ENCODE measurements around the gene CNDP2. TPM values are rescaled to one million over a fixed set of nuclear protein-coding genes. Genes with fewer than 3 reads are reported as not detected.
A peak's percentile ranks its signal among the peaks of the same experiment; 100 is the strongest.

CNDP2 gene
- total and polyA plus RNA-seq, 2 experiments from 2014 or later, result 40.5 to 72.2 TPM

DNA sequence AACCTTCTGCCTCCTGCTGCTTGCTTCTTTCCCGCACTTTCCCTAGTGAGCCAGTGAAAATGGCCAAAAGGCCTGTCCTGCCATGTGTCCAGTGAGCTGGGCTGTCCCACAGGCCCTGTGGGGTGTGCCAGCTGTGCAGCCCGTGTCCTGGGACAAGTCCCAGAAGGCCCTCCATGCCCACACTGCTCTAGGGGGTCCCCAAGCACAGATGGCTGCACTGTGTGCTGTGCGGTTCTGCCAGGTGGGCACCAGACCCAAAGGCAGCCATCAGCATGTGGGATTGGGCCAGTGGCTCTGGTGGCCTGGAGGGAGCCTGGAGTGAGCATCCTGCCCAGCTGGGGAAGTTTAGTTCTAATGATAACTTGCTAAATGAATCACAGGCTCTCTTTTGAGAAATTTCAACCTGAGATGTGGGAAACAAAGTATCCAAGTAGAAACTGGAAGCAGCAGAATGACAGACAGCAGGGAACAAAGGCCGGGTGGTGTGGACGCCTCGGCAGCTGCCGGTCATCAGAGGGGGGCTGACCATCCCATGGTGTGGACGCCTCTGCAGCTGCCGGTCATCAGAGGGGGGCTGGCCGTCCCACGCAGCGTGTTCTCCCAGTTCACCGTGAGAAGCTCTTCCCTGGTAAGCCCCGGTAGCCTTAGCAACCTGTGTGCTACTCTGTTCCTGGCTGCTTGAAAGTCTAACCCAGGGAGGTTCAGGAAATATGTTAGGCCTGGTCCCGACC, 9.9 kb upstream of the CNDP2 start:
- Histone ChIP-seq H3K9me2 (ENCODE audit: insufficient read depth) (no peaks in the 10 kb centered on the region), H3F3A (ENCODE audit: insufficient read depth) (no peaks in the 10 kb centered on the region), H3K4me2 (ENCODE audit: unreplicated experiment) (no peak overlapping the region), H3K9me3 (ENCODE audit: low read depth) (no peaks in the 10 kb centered on the region), H3K4me1 (ENCODE audit: insufficient read depth) (no peaks in the 10 kb centered on the region), H2AFZ (no peak overlapping the region), H3K36me3 (ENCODE audit: low read depth) (no peaks in the 10 kb centered on the region), H3K4me3 (no peak overlapping the region), H4K20me1 (ENCODE audit: insufficient read depth) (no peaks in the 10 kb centered on the region), H3K27ac (no peak overlapping the region), H3K9ac (no peak overlapping the region), H3K79me2 (ENCODE audit: insufficient read depth) (no peaks in the 10 kb centered on the region), H3K27me3 (replicated peaks; ENCODE audit: insufficient read depth) (peaks cover 18% of the 10 kb centered on the region)
- DNase-seq, result no peak
- 74 to 79% methylated on average over 15 of the region's 15 CpGs for WGBS, 2 experiments (ENCODE audit: low coverage in 1 of 2, low lambda C conversion rate in 2 of 2, missing lambda C conversion rate in 2 of 2)
- in situ Hi-C loops (cut with MboI), result loop anchor here (25.0 kb wide), 1 partner anchor 299 kb away; no protein-coding TSS in a partner anchor
- no peak for TF ChIP-seq EZH2 (IDR thresholded peaks at IDR 0.05; ENCODE audit: insufficient read depth, poor library complexity, severe bottlenecking)
- TF ChIP-seq EZH2phosphoT487 (IDR thresholded peaks at IDR 0.05; ENCODE audit: insufficient read depth, low read depth), result no peak

GRCh38 chr18:74488354-74488753, 7.8 kb upstream of the CNDP2 start:
- in situ Hi-C loops (cut with MboI), result loop anchor here (25.0 kb wide), 1 partner anchor 301 kb away; no protein-coding TSS in a partner anchor
- Histone ChIP-seq H3K4me2 (ENCODE audit: unreplicated experiment) (no peak overlapping the region), H3K4me1 (ENCODE audit: insufficient read depth) (no peaks in the 10 kb centered on the region), H3K27me3 (replicated peaks; ENCODE audit: insufficient read depth) (peaks cover 8% of the 10 kb centered on the region), H3K27ac (no peak overlapping the region), H3K79me2 (ENCODE audit: insufficient read depth) (no peaks in the 10 kb centered on the region), H3F3A (ENCODE audit: insufficient read depth) (no peaks in the 10 kb centered on the region), H3K9ac (no peak overlapping the region), H3K9me2 (ENCODE audit: insufficient read depth) (no peaks in the 10 kb centered on the region), H3K9me3 (ENCODE audit: low read depth) (no peaks in the 10 kb centered on the region), H3K4me3 (no peak overlapping the region), H2AFZ (no peak overlapping the region), H4K20me1 (ENCODE audit: insufficient read depth) (no peaks in the 10 kb centered on the region), H3K36me3 (ENCODE audit: low read depth) (no peaks in the 10 kb centered on the region)
- no peak for TF ChIP-seq EZH2 (IDR thresholded peaks at IDR 0.05; ENCODE audit: insufficient read depth, poor library complexity, severe bottlenecking)
- DNase-seq, result no peak
- 91 to 93% methylated on average over 8 of the region's 8 CpGs for WGBS, 2 experiments (ENCODE audit: low coverage in 1 of 2, low lambda C conversion rate in 2 of 2, missing lambda C conversion rate in 2 of 2)

DNA sequence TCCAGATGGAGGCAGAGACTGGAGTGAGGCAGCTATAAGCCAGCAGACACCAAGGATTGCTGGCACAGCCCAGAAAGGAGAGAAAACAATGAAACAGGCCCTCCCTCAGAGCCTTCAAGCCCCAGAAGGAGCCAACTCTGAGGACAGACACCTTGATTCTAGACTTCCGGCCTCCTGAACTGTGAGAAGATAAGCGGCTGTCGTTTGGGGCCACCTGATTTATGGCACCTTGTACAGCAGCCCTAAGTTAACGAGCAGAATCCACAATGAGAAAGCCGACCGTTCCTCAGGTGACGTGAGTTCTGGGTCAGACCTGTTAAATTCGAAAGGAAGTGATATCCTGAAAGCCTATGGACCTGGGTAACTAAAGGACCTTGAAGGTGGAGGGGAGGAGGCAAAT, 7.3 kb upstream of the CNDP2 start:
- H3K4me2 ChIP-seq (ENCODE audit: unreplicated experiment), result no peak overlapping the region

GRCh38 chr18:74489676-74490075, 6.5 kb upstream of the CNDP2 start:
- in situ Hi-C loops (cut with MboI), result loop anchor here (25.0 kb wide), 1 partner anchor 302 kb away; no protein-coding TSS in a partner anchor
- peak; percentile 43 for DNase-seq

More for the DNA sequence above, 7.3 kb upstream of the CNDP2 start:
- H3K36me3 ChIP-seq (ENCODE audit: low read depth), result no peaks in the 10 kb centered on the region
- in situ Hi-C loops (cut with MboI), result loop anchor here (25.0 kb wide), 1 partner anchor 302 kb away; no protein-coding TSS in a partner anchor
- no peaks in the 10 kb centered on the region for H4K20me1 ChIP-seq (ENCODE audit: insufficient read depth)
- no peaks in the 10 kb centered on the region for H3K9me3 ChIP-seq (ENCODE audit: low read depth)
- no peak overlapping the region for H3K4me3 ChIP-seq
- TF ChIP-seq EZH2 (IDR thresholded peaks at IDR 0.05; ENCODE audit: insufficient read depth, poor library complexity, severe bottlenecking), result no peak
- no peak for TF ChIP-seq EZH2phosphoT487 (IDR thresholded peaks at IDR 0.05; ENCODE audit: insufficient read depth, low read depth)
- H3F3A ChIP-seq (ENCODE audit: insufficient read depth), result no peaks in the 10 kb centered on the region
- 82 to 89% methylated on average over 8 of the region's 8 CpGs for WGBS, 2 experiments (ENCODE audit: low coverage in 1 of 2, low lambda C conversion rate in 2 of 2, missing lambda C conversion rate in 2 of 2)
- DNase-seq, result no peak
- H3K79me2 ChIP-seq (ENCODE audit: insufficient read depth), result no peaks in the 10 kb centered on the region
- H3K9me2 ChIP-seq (ENCODE audit: insufficient read depth), result no peaks in the 10 kb centered on the region
- H3K9ac ChIP-seq, result no peak overlapping the region
- H3K27ac ChIP-seq, result no peak overlapping the region
- H3K27me3 ChIP-seq (replicated peaks; ENCODE audit: insufficient read depth), result peaks cover 8% of the 10 kb centered on the region
- H3K4me1 ChIP-seq (ENCODE audit: insufficient read depth), result no peaks in the 10 kb centered on the region
- H2AFZ ChIP-seq, result no peak overlapping the region

More at GRCh38 chr18:74489676-74490075, 6.5 kb upstream of the CNDP2 start:
- H3K27me3 ChIP-seq (replicated peaks; ENCODE audit: insufficient read depth), result peaks cover 8% of the 10 kb centered on the region
- peak overlapping the region; percentile 23; the same call in 1 of the 2 replicates for H3K4me3 ChIP-seq
- no peak overlapping the region for H3K27ac ChIP-seq
- peak overlapping the region; percentile 44; the same call in 1 of the 2 replicates for H2AFZ ChIP-seq
- H3K79me2 ChIP-seq (ENCODE audit: insufficient read depth), result no peaks in the 10 kb centered on the region
- H3K9me3 ChIP-seq (ENCODE audit: low read depth), result no peaks in the 10 kb centered on the region
- no peaks in the 10 kb centered on the region for H3F3A ChIP-seq (ENCODE audit: insufficient read depth)
- H3K4me1 ChIP-seq (ENCODE audit: insufficient read depth), result no peaks in the 10 kb centered on the region
- no peaks in the 10 kb centered on the region for H3K36me3 ChIP-seq (ENCODE audit: low read depth)
- WGBS, 2 experiments (ENCODE audit: low coverage in 1 of 2, low lambda C conversion rate in 2 of 2, missing lambda C conversion rate in 2 of 2), result 7% methylated on average over 6 to 7 of the region's 7 CpGs
- H3K9me2 ChIP-seq (ENCODE audit: insufficient read depth), result no peaks in the 10 kb centered on the region
- H4K20me1 ChIP-seq (ENCODE audit: insufficient read depth), result no peaks in the 10 kb centered on the region
- TF ChIP-seq EZH2phosphoT487 (IDR thresholded peaks at IDR 0.05; ENCODE audit: insufficient read depth, low read depth) (no peak), EZH2 (IDR thresholded peaks at IDR 0.05; ENCODE audit: insufficient read depth, poor library complexity, severe bottlenecking) (no peak)
- H3K4me2 ChIP-seq (ENCODE audit: unreplicated experiment), result no peak overlapping the region
- H3K9ac ChIP-seq, result no peak overlapping the region
